Uterus (tissue), 2 donors: ENCODE data around the gene SWI5.

Experiments used
- CTCF ChIP-seq, 4 experiments: fragments of 200-600 bp in 2 of 4; fragments of 450-650 bp in 2 of 4; sonication (generic) in 2 of 4; IDR thresholded peaks; one replicate each; pipeline ENCODE4 v1.5.1; 2016 to 2019; ENCODE audit warnings: antibody characterized with exemption in 4 of 4, mild to moderate bottlenecking in 2 of 4, moderate library complexity in 1 of 4
- POLR2A ChIP-seq, 2 donors: fragments of 450-650 bp; IDR thresholded peaks; one replicate each; pipeline ENCODE4 v1.6.1; 2016; ENCODE audit warnings: antibody characterized with exemption in 2 of 2, mild to moderate bottlenecking in 1 of 2, moderate library complexity in 1 of 2

- TF ChIP-seq CTCF (IDR thresholded peaks at IDR 0.05) (no peak), POLR2A (IDR thresholded peaks at IDR 0.05) (no peak)
Observed at GRCh38 chr9:128260340-128260739, 15.7 kb upstream of the SWI5 start.
